H1 (cell line): ENCODE results near the gene KRT37. TPM values are rescaled to one million over a fixed set of nuclear protein-coding genes. Genes with fewer than 3 reads are reported as not detected.

ENCODE experiments used
- TAF7 ChIP-seq: optimal IDR thresholded peaks from 2 replicates; pipeline ENCODE3; 2011; ENCODE audit warnings: low read depth, mild to moderate bottlenecking, inconsistent platforms, low read length, moderate library complexity, borderline replicate concordance
- polyA plus RNA-seq, 7 experiments: library from polyadenylated mRNA; depleted of rRNA in 3 of 7; stranded (reverse) in 5 of 7; unstranded in 2 of 7; fragments of >200 nt in 5 of 7; fragments of 200-250 nt in 2 of 7; gene quantifications; 1 replicate in 5 of 7; 2 replicates in 1 of 7; 4 replicates in 1 of 7; pipeline versions ENCODE4 v1.2.1 to v1.2.3, GENCODE V29; 2011 to 2013; ENCODE audit warnings: missing spikeins in 2 of 7, mixed read lengths in 2 of 7
- total RNA-seq: library from RNA; stranded (reverse); fragmentation: NEBNext Ultra II Directional; extraction: Animal tissue kit (Norgen Biotek cat#: 25700); gene quantifications from 2 replicates; pipeline ENCODE4 v1.2.1, GENCODE V29; 2021

KRT37 gene
- total and polyA plus RNA-seq, 2 of the 8 experiments (the other 6 are each of a cell fraction or from before 2014, with no cell fraction given): not detected

DNA sequence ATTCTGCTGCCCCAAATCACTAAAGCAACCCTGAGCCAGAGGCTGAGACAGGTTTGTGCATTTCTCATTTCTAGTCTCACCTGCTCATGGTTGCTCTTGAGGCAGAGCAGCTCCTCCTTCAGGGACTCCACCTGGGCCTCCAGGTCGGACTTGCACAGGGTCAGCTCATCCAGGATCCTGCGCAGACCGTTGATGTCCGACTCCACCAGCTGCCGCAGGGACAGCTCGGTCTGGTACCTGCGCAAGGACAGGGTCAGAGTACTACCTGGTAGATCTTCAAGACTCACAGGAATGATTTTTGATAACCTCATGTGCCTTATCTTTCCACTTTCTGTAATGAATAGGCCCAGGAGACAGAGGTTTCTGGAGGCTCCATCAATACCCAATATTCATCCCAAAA is 28.0 kb downstream of the KRT37 start (continued):
- TF ChIP-seq TAF7: no peak
